ENCODE results near the gene FHIT.

DNA sequence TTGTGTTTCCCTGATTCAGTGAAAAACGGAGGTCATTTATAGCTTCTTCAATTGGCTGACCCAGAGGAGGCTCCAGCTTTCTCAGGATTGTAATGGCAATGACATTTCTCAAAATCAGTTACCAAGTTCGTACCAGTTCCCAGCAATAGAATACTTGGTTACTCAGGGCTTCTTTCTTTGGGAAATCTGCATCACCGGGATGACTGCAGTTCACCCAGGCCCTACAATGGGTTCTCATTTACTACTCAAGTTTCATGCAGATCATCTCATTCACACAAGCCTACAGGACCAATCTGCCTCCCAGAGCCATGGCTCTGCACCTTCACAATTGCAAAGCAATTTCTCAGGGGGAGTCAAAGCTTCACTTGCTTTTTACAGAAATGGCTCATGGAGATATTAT is 109.6 kb downstream of the FHIT start:
- TF ChIP-seq POLR2A (IDR thresholded peaks at IDR 0.05; ENCODE audit: low read depth) (no peak), CTCF (IDR thresholded peaks at IDR 0.05) (no peak)

Data from esophagus muscularis mucosa (tissue), 3 donors.